Body of pancreas (tissue), 4 donors: ENCODE measurements around the gene TOM1L2. TPM values are rescaled to one million over a fixed set of nuclear protein-coding genes. Genes with fewer than 3 reads are reported as not detected.
A peak's percentile ranks its signal among the peaks of the same experiment; 100 is the strongest.

Experiments
- ATAC-seq: fragments of 150-250 bp; one replicate; pipeline ENCODE4 v1.9.1; 2016
- DNase-seq, 4 donors: peaks; one replicate each; pipeline ENCODE4 v3.0.0-alpha.2; 2019
- H3K27ac ChIP-seq, 4 donors: fragments of 200-600 bp; sonication (generic); 1 replicate in 3 of 4; 2 replicates in 1 of 4; pipeline versions ENCODE4 v1.5.1 to v1.6.1; 2016 to 2019; ENCODE audit warnings: mild to moderate bottlenecking in 1 of 4, mixed read lengths in 1 of 4, moderate library complexity in 1 of 4
- H3K27me3 ChIP-seq, 2 donors: fragments of 200-600 bp; sonication (generic); one replicate each; pipeline ENCODE4 v1.6.0; 2016; ENCODE audit warnings: mild to moderate bottlenecking in 1 of 2
- H3K36me3 ChIP-seq, 2 donors: fragments of 200-600 bp; sonication (generic); replicated peaks in 1 of 2; 2 replicates each; pipeline ENCODE4 v1.5.1; 2016; ENCODE audit warnings: low read depth in 2 of 2; ENCODE audit not compliant: insufficient read depth in 1 of 2
- H3K4me1 ChIP-seq: fragments of 200-600 bp; sonication (generic); one replicate; pipeline ENCODE4 v1.6.0; 2016
- H3K4me3 ChIP-seq, 2 donors: fragments of 200-600 bp; sonication (generic); 1 replicate in 1 of 2; 2 replicates in 1 of 2; pipeline ENCODE4 v1.5.1; 2016 to 2019
- H3K9me3 ChIP-seq, 3 donors: fragments of 200-600 bp; sonication (generic); 1 replicate in 2 of 3; 2 replicates in 1 of 3; pipeline ENCODE4 v1.5.1; 2016
- CTCF ChIP-seq, 7 experiments: fragments of 450-650 bp in 4 of 7; fragments of 200-600 bp in 3 of 7; sonication (generic) in 3 of 7; IDR thresholded peaks; one replicate each; pipeline ENCODE4 v1.5.1; 2016 to 2019; ENCODE audit warnings: antibody characterized with exemption in 7 of 7
- POLR2A ChIP-seq, 3 donors: fragments of 450-650 bp; IDR thresholded peaks; one replicate each; pipeline ENCODE4 v1.6.1; 2016; ENCODE audit warnings: antibody characterized with exemption in 3 of 3, mild to moderate bottlenecking in 2 of 3
- WGBS, 2 donors: methylation state at CpG; one replicate each; pipeline ENCODE4 v1.1.5; 2017; 5-methylcytosine and 5-hydroxymethylcytosine counted together
- intact Hi-C: fragments of 100-400 bp; cut with DNase I; formaldehyde crosslinking; loops from one replicate; pipeline ENCODE4 v1.15.1; 2023
- total RNA-seq, 2 donors: library from RNA; depleted of rRNA; stranded (reverse); fragments of >200 nt; gene quantifications; one replicate each; pipeline ENCODE4 v1.1.0, GENCODE V29; 2016

TOM1L2 gene
- total RNA-seq, 2 donors from 2014 or later: 35.9 to 55.8 TPM

GRCh38 chr17:17904166-17905035 lies 67.8 kb downstream of the TOM1L2 start:
- DNase-seq: no peak
- H3K4me3 ChIP-seq: no peak overlapping the region
- H3K27me3 ChIP-seq: no peaks in the 10 kb centered on the region
- 78 to 86% methylated on average over 9 of the region's 9 CpGs for WGBS, 2 donors
- H3K9me3 ChIP-seq: no peaks in the 10 kb centered on the region
- ATAC-seq: no peak
- no peak overlapping the region for H3K27ac ChIP-seq
- H3K4me1 ChIP-seq: peaks cover 12% of the 10 kb centered on the region
- H3K36me3 ChIP-seq: no peaks in the 10 kb centered on the region
- TF ChIP-seq CTCF (IDR thresholded peaks at IDR 0.05) (no peak), POLR2A (IDR thresholded peaks at IDR 0.05) (no peak)
- intact Hi-C loops: no loop called here

- H3K27me3 ChIP-seq: no peaks in the 10 kb centered on the region
- peaks cover 12% of the 10 kb centered on the region for H3K4me1 ChIP-seq
- H3K9me3 ChIP-seq: no peaks in the 10 kb centered on the region
- no peak for TF ChIP-seq POLR2A (IDR thresholded peaks at IDR 0.05)
- no peak for TF ChIP-seq CTCF (IDR thresholded peaks at IDR 0.05)
- no peak overlapping the region for H3K4me3 ChIP-seq
- intact Hi-C loops: no loop called here
- 78 to 89% methylated on average over 4 of the region's 4 CpGs for WGBS, 2 donors
- no peak for DNase-seq
- H3K36me3 ChIP-seq: no peaks in the 10 kb centered on the region
- ATAC-seq: no peak
- no peak overlapping the region for H3K27ac ChIP-seq
Observed at GRCh38 chr17:17902877-17903276, 69.3 kb downstream of the TOM1L2 start.

GRCh38 chr17:17902376-17902775 lies 69.8 kb downstream of the TOM1L2 start:
- WGBS, 2 donors: 83 to 89% methylated on average over 3 of the region's 3 CpGs
- intact Hi-C loops: no loop called here
- DNase-seq (no peak), ATAC-seq (no peak)
- H3K9me3 ChIP-seq: no peaks in the 10 kb centered on the region
- H3K27me3 ChIP-seq: no peaks in the 10 kb centered on the region
- no peak overlapping the region for H3K4me3 ChIP-seq
- no peak overlapping the region for H3K27ac ChIP-seq
- peaks cover 12% of the 10 kb centered on the region for H3K4me1 ChIP-seq
- H3K36me3 ChIP-seq: no peaks in the 10 kb centered on the region
- no peak for TF ChIP-seq CTCF (IDR thresholded peaks at IDR 0.05)
- no peak for TF ChIP-seq POLR2A (IDR thresholded peaks at IDR 0.05)

GRCh38 chr17:17900615-17901520 lies 71.3 kb downstream of the TOM1L2 start:
- H3K27ac ChIP-seq: peak overlapping the region in 3 of 4 donors; percentile 3 to 48 (median 19)
- no peak overlapping the region for H3K4me3 ChIP-seq
- ATAC-seq: peak; percentile 84
- H3K27me3 ChIP-seq: no peaks in the 10 kb centered on the region
- no peaks in the 10 kb centered on the region for H3K9me3 ChIP-seq
- H3K4me1 ChIP-seq: peaks cover 12% of the 10 kb centered on the region
- intact Hi-C loops: no loop called here
- no peaks in the 10 kb centered on the region for H3K36me3 ChIP-seq
- WGBS, 2 donors: 38 to 39% methylated on average over 7 of the region's 7 CpGs
- peak; percentile 63 to 85 (median 78) for DNase-seq
- TF ChIP-seq POLR2A (IDR thresholded peaks at IDR 0.05) (no peak), CTCF (IDR thresholded peaks at IDR 0.05) (no peak)
